Measurements from ENCODE around the gene SPG7. TPM values are rescaled to one million over a fixed set of nuclear protein-coding genes. Genes with fewer than 3 reads are reported as not detected.

SPG7 gene
- total RNA-seq, 4 donors from 2014 or later = 66.6 to 208 (median 144) TPM

GRCh38 chr16:89475144-89475543, 33.1 kb upstream of the SPG7 start:
- no peak overlapping the region for H3K4me3 ChIP-seq
- DNase-seq = no peak
- H3K4me1 ChIP-seq = peaks cover 3 to 6% of the 10 kb centered on the region in 2 donors
- H3K36me3 ChIP-seq = no peaks in the 10 kb centered on the region
- TF ChIP-seq POLR2A (IDR thresholded peaks at IDR 0.05) = no peak
- TF ChIP-seq CTCF (IDR thresholded peaks at IDR 0.05) = no peak
- H3K9me3 ChIP-seq = no peaks in the 10 kb centered on the region
- intact Hi-C loops (cut with DNase I; ENCODE audit: low total_unique reads) = no loop called here
- H3K27me3 ChIP-seq = no peaks in the 10 kb centered on the region
- no peak overlapping the region for H3K27ac ChIP-seq

GRCh38 chr16:89476379-89476778, 31.8 kb upstream of the SPG7 start:
- intact Hi-C loops (cut with DNase I; ENCODE audit: low total_unique reads) = no loop called here
- no peaks in the 10 kb centered on the region for H3K9me3 ChIP-seq
- H3K27ac ChIP-seq = no peak overlapping the region
- no peak overlapping the region for H3K4me3 ChIP-seq
- peaks cover 3 to 6% of the 10 kb centered on the region in 2 donors for H3K4me1 ChIP-seq
- no peak for DNase-seq
- no peaks in the 10 kb centered on the region for H3K36me3 ChIP-seq
- no peaks in the 10 kb centered on the region for H3K27me3 ChIP-seq
- TF ChIP-seq POLR2A (IDR thresholded peaks at IDR 0.05) = no peak
- TF ChIP-seq CTCF (IDR thresholded peaks at IDR 0.05) = no peak

- no peak for DNase-seq
- no peak overlapping the region for H3K4me3 ChIP-seq
- peaks cover 3 to 6% of the 10 kb centered on the region in 2 donors for H3K4me1 ChIP-seq
- no peaks in the 10 kb centered on the region for H3K27me3 ChIP-seq
- no peaks in the 10 kb centered on the region for H3K36me3 ChIP-seq
- intact Hi-C loops (cut with DNase I; ENCODE audit: low total_unique reads) = no loop called here
- TF ChIP-seq CTCF (IDR thresholded peaks at IDR 0.05) (no peak), POLR2A (IDR thresholded peaks at IDR 0.05) (no peak)
- no peak overlapping the region for H3K27ac ChIP-seq
- no peaks in the 10 kb centered on the region for H3K9me3 ChIP-seq
These were observed 31.4 kb upstream of the SPG7 start for GRCh38 chr16:89476811-89477261.

- no peaks in the 10 kb centered on the region for H3K27me3 ChIP-seq
- H3K4me3 ChIP-seq = no peak overlapping the region
- H3K27ac ChIP-seq = no peak overlapping the region
- no peak for DNase-seq
- H3K36me3 ChIP-seq = no peaks in the 10 kb centered on the region
- intact Hi-C loops (cut with DNase I; ENCODE audit: low total_unique reads) = no loop called here
- H3K9me3 ChIP-seq = no peaks in the 10 kb centered on the region
- H3K4me1 ChIP-seq = peaks cover 0 to 12% of the 10 kb centered on the region in 2 donors
- no peak for TF ChIP-seq POLR2A (IDR thresholded peaks at IDR 0.05)
- TF ChIP-seq CTCF (IDR thresholded peaks at IDR 0.05) = no peak
These were observed 29.5 kb upstream of the SPG7 start for GRCh38 chr16:89478576-89479221.

- Histone ChIP-seq H3K4me1 (peaks cover 0 to 12% of the 10 kb centered on the region in 2 donors), H3K27ac (no peak overlapping the region), H3K9me3 (no peaks in the 10 kb centered on the region), H3K27me3 (no peaks in the 10 kb centered on the region), H3K4me3 (no peak overlapping the region), H3K36me3 (no peaks in the 10 kb centered on the region)
- no peak for TF ChIP-seq CTCF (IDR thresholded peaks at IDR 0.05)
- no peak for TF ChIP-seq POLR2A (IDR thresholded peaks at IDR 0.05)
- no peak for DNase-seq
- intact Hi-C loops (cut with DNase I; ENCODE audit: low total_unique reads) = no loop called here
These were observed 26.7 kb upstream of the SPG7 start for GRCh38 chr16:89481356-89481955.
